Thyroid gland (tissue), 4 donors: Measurements from ENCODE around the gene RASSF9. TPM values are rescaled to one million over a fixed set of nuclear protein-coding genes. Genes with fewer than 3 reads are reported as not detected.

Experiments used
- DNase-seq, 2 donors: peaks; one replicate each; pipeline ENCODE4 v3.0.0-alpha.2; 2019
- H3K27ac ChIP-seq, 3 donors: fragments of 200-600 bp; sonication (generic); 1 replicate in 2 of 3; 2 replicates in 1 of 3; pipeline ENCODE4 v1.5.1; 2016 to 2019; ENCODE audit warnings: mild to moderate bottlenecking in 1 of 3, moderate library complexity in 1 of 3
- H3K27me3 ChIP-seq: fragments of 200-600 bp; sonication (generic); one replicate; pipeline ENCODE4 v1.5.1; 2019
- H3K36me3 ChIP-seq, 2 donors: fragments of 200-600 bp; sonication (generic); one replicate each; pipeline ENCODE4 v1.5.1; 2016 to 2019
- H3K4me1 ChIP-seq, 2 donors: fragments of 200-600 bp; sonication (generic); one replicate each; pipeline ENCODE4 v1.5.1; 2017 to 2019
- H3K4me3 ChIP-seq, 3 donors: fragments of 200-600 bp; sonication (generic); replicated peaks in 1 of 3; 1 replicate in 2 of 3; 2 replicates in 1 of 3; pipeline ENCODE4 v1.5.1; 2016; ENCODE audit warnings: mild to moderate bottlenecking in 1 of 3
- H3K9me3 ChIP-seq: fragments of 200-600 bp; sonication (generic); one replicate; pipeline ENCODE4 v1.5.1; 2017
- CTCF ChIP-seq, 6 experiments: fragments of 200-600 bp in 3 of 6; fragments of 450-650 bp in 3 of 6; sonication (generic) in 3 of 6; IDR thresholded peaks; one replicate each; pipeline ENCODE4 v1.5.1; 2016 to 2019; ENCODE audit warnings: antibody characterized with exemption in 6 of 6, mild to moderate bottlenecking in 2 of 6, inconsistent platforms in 1 of 6, moderate library complexity in 1 of 6
- POLR2A ChIP-seq, 2 donors: fragments of 450-650 bp; IDR thresholded peaks; one replicate each; pipeline ENCODE4 v1.6.1; 2017; ENCODE audit warnings: antibody characterized with exemption in 2 of 2, mild to moderate bottlenecking in 2 of 2, moderate library complexity in 1 of 2
- WGBS, 2 donors: methylation state at CpG; one replicate each; pipeline ENCODE4 v1.1.5; 2017; 5-methylcytosine and 5-hydroxymethylcytosine counted together
- intact Hi-C: fragments of 100-400 bp; cut with DNase I; formaldehyde crosslinking; loops from one replicate; pipeline ENCODE4 v1.15.1; 2023
- total RNA-seq, 4 donors: library from RNA; depleted of rRNA; stranded (reverse); fragments of >200 nt; gene quantifications; one replicate each; pipeline ENCODE4 v1.2.3, GENCODE V29; 2016

The RASSF9 gene
- total RNA-seq, 4 donors from 2014 or later = 8.1 to 11.8 (median 9.7) TPM

- Histone ChIP-seq H3K27ac (no peak overlapping the region), H3K27me3 (no peaks in the 10 kb centered on the region), H3K4me3 (no peak overlapping the region), H3K36me3 (no peaks in the 10 kb centered on the region), H3K4me1 (no peaks in the 10 kb centered on the region), H3K9me3 (no peaks in the 10 kb centered on the region)
- intact Hi-C loops = no loop called here
- 91% methylated on average over 3 of the region's 3 CpGs for WGBS, 2 donors
- TF ChIP-seq POLR2A (IDR thresholded peaks at IDR 0.05) (no peak), CTCF (IDR thresholded peaks at IDR 0.05) (no peak)
- no peak for DNase-seq
Observed at GRCh38 chr12:85759623-85760022, 76.6 kb downstream of the RASSF9 start.

- H3K36me3 ChIP-seq = no peaks in the 10 kb centered on the region
Observed at GRCh38 chr12:85759091-85759490, 77.1 kb downstream of the RASSF9 start.

GRCh38 chr12:85755760-85756159 is 80.4 kb downstream of the RASSF9 start:
- no peaks in the 10 kb centered on the region for H3K9me3 ChIP-seq
- DNase-seq = no peak
- TF ChIP-seq CTCF (IDR thresholded peaks at IDR 0.05) (no peak), POLR2A (IDR thresholded peaks at IDR 0.05) (no peak)
- H3K27ac ChIP-seq = no peak overlapping the region
- intact Hi-C loops = no loop called here
- no peaks in the 10 kb centered on the region for H3K4me1 ChIP-seq
- H3K4me3 ChIP-seq = no peak overlapping the region
- H3K36me3 ChIP-seq = no peaks in the 10 kb centered on the region
- no peaks in the 10 kb centered on the region for H3K27me3 ChIP-seq

More at GRCh38 chr12:85759091-85759490, 77.1 kb downstream of the RASSF9 start:
- intact Hi-C loops = no loop called here
- Histone ChIP-seq H3K27ac (no peak overlapping the region), H3K27me3 (no peaks in the 10 kb centered on the region), H3K9me3 (no peaks in the 10 kb centered on the region), H3K4me1 (no peaks in the 10 kb centered on the region), H3K4me3 (no peak overlapping the region)
- no peak for DNase-seq
- 91 to 92% methylated on average over 3 of the region's 3 CpGs for WGBS, 2 donors
- no peak for TF ChIP-seq POLR2A (IDR thresholded peaks at IDR 0.05)
- no peak for TF ChIP-seq CTCF (IDR thresholded peaks at IDR 0.05)

Other genes with a start within 250 kb of the RASSF9 start
- gene NTS, start 37.9 kb upstream of the RASSF9 start, total RNA-seq = under 1 TPM in 3 of 4 donors, not detected in 1; 0.45 to 0.81 (median 0.63) TPM